HG02623 (cell line): Measurements from ENCODE around the gene OXNAD1.

Experiments used
- ATAC-seq: cut with Tn5 transposase; IDR thresholded peaks from one replicate; pipeline ENCODE4 v1.9.1; 2021; ENCODE audit warnings: moderate library complexity; ENCODE audit not compliant: unreplicated experiment

Gene OXNAD1

DNA sequence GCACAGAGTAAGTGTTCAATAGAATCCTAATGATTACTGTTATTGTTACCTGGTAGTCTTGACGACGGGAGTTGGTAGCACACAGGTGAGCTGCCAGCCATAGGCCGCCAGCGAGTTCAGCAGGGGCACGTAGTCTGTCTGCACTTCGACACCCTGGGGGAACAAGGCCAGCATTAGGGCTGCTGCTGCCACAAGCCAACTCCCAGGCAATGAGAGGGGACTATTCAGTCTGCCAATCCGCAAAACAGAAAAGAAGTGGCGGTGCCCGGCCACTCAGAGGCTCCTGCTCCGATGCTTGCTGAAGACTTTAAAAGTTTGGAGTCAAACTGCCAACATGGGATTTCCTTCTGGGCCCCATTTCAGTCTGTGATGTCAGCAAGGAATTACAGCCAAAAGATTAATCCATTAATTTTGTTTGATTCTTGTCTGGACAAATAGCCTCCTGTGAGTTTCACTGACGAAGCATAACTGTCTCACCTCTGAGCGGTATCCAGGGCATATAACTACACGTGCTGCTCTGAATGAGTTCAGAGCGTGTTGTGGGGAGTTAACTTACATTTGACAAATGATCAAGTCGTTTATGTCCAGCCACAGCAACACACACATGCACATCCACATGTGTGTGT lies 61.8 kb downstream of the OXNAD1 start:
- ATAC-seq, result no peak

DNA sequence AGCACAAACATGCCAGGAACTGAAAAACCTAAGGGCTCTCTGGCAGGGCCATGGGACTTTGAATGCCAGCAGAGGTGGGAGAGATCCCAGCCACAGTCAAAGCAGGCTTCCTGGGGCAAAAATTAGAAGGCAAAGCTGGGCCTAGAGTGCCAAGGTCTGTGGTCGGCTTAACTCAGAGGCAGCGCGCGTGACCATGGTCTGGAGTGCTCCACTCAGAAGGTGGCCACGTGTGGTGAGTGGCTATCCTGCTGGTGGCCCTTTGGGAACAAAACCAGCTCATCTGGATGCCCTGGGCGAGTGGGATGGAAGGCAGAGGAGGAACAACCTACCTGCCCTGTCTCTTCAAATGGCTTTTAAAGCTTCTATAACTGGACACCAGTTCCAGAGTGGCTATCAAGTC lies 63.1 kb downstream of the OXNAD1 start:
- no peak for ATAC-seq

DNA sequence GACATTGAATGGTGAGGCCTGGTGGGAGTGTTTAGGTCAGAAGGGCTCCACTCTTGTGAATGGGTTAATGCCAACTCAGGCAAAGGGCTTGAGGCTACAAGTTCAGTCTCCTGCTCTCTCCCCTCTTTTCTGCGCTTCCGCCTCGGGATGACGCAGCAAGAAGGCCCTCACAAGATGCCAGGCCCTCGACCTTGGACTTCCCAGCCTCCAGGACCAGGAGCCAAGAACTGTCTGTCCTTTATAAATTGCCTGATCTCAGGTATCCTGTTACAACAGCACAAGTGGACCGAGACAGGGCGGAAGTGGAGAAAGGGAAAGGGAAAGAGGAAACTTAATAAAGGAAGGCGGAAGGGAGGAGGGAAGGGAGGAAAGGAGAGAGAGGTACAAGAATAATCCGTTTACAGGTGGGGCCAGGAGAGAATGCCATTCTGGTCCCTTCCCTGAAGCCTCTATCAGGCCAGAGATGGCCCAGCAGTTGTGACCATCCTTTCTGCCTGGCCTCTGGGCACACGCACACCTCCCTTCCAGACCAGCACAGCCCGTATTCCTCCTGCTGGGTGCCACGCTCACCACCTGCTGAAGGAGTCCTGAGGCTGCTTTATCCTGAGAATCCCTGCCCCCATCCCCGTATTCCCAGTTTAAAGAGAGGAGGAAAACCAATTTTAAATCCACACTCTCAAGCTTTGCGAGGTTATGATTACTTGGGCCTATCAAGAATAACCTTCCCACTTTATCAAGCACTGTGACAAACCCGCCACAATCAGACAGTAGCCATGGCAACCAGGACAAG lies 64.2 kb downstream of the OXNAD1 start:
- no peak for ATAC-seq

DNA sequence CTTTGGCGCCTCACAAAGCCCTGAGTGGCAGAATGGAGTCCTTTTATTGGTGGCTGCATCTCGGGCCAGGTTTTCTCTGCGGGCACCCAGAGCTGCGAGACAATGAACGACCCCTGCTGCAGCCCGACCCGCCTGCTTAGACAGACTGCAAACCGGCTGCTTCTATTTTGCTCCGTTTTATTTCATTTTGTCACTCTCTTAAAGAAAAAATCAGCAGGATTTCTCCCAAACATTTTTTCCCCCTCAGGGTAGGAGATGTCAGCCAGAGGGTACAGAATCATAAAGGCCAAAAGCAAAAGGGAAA lies 64.8 kb downstream of the OXNAD1 start:
- ATAC-seq, result no peak

DNA sequence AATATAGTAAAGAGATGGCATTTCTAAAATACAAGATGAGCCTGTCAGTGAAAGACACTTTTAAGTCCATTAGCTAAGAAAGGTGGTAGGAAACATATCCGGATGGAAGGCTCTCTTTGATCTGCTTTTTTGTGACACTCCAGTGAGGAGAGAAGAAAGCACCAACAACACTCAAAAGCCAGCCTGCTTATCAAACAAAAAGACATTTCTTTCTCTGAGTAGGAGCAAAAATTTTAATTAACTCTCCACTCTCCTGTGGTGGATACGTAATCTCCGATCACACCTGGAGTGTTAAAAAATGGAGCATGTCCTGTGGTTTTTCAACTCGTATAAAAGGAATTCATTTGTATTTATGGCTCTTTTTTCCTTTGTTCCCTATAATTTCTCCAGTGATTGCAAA lies 65.3 kb downstream of the OXNAD1 start:
- no peak for ATAC-seq

DNA sequence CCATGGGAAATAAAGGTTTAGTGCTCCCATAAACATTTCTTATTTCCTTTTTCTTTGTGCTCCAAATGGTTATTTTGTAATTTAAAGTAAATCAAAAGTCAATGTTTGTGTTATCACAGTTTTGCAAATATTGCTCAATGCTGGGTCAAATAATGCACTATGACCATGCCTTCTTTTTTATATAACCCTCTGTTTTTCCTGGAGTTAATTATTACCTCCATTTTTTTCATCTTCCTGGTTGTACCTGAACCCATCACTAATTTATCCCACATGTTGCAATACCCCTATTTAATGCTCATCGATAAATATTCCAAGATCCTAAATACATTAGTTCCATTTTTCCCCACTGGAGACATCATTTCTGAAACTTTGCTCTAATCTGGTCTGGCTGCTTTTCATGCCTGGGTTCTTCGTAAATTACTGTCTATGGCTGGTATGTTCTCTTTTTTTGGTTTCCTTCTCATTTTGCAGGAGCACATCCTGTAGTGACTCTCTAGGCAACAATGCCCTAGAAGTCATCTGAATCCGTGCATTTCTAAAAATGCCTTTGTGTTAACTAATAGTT lies 66.4 kb downstream of the OXNAD1 start:
- ATAC-seq, result no peak

DNA sequence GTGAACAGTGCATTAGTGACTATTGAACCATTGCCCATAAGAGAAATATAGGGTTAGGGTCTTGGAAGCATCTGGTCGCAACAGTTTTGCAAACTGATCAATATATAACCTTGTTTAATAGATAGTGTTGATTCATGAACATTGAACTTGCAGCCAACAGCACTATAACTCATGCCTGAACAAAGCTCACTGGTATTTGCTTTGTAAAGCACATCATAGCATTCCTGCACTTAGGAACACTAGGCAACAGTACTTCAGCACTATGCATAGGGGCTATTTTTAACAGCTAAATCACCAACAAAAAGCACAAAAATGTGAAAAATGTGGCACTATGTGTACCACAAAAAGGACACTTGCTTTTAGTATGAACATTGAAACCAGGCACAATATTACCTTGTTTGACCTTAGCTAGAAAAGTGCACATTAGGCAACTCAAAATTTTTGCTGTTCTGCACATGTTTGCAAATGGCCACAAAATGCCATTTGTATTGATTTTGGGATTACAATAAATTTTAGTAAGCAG lies 68.0 kb downstream of the OXNAD1 start:
- no peak for ATAC-seq

DNA sequence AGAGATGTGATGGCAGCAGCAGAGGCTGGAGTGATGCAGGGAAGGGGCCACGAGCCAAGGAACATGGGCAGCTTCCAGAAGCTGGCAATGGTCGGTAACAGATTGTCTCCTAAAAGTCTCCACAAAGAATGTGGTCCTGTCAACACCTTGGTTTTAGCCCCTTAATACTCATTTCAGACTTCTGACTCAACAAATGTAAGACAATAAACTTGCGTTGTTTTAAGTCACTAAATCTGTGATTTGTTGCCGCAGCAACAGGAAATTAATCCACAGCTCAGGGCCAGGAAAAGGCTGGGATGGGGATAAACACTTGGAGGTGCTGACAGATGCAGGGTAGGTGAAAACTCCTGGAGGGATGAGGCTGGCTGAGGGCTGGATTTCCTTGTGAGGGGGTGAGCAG lies 69.9 kb downstream of the OXNAD1 start:
- no peak for ATAC-seq

DNA sequence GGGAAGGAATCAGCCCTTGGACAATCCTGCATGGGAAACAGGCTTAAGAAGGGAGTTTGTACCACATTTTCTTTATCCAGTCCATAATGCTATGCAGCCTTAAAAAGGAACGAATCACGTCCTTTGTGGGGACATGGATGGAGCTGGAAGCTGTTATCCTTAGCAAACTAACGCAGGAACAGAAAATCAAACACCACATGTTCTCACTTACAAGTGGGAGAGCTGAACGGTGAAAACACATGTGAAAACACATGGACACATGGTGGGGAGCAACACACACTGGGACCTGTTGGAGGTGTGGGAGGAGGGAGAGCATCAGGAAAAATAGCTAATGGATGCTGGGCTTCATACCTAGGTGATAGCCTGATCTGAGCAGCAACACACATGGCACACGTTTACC lies 70.3 kb downstream of the OXNAD1 start:
- no peak for ATAC-seq

DNA sequence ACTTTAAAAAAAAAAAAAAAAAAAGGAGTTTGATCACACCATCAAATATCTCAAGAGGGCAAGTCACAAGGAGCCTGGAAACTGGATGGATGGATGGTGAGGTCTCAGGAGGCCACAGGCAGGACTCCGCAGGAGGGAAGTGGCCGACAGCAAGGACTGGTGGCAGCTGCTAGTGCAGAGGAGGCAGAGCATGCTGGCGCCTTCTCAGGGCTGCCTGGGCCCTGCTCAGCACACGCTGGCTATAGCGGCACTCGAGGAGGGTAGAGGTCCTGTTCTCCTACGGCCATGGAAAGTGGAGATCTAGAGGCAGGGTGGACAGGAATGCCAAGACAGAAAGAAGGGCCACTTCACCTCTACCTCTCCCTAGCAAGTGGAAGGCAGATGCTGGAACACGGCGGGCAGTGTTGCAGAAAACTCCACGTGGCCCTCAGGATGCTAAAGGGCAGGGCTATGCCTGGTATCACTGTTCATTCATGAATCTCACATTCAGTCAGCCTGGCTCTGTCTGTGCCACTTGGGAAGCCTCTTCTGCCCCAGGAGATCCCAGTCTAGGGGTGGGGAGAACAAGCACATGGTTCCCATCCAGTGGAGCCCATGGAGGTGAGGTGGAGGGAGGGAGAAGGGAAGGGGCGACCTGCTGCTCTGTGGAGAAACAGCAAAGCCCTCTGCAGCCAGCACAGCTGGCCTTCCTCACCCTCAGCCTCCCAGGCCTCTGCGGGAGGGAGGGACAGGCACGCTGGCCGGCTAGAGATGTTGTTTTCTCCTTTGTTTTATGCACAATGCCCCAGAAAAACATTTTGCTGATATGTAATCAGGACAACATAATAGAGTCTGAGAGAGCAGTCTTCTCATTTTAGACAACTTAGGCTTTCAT lies 71.0 kb downstream of the OXNAD1 start:
- no peak for ATAC-seq

DNA sequence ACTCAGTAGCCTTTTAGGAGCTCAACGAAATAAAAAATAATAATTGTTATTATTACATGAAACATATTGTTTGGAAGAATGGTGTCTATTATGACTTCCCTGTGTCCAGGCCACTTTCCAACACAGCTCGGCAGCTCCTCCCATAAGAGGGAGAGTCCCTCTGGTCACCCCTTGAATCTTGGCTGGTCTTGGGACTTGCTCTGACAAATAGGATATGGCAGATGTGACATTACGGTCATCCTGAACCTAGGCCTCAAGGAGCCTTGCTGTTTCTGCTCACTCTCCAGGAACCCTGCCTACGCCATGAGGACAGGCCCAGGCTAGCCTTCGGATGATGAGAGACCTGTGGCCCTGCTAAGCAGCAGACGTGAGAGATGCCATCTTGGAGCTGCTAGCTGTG lies 71.8 kb downstream of the OXNAD1 start:
- no peak for ATAC-seq

DNA sequence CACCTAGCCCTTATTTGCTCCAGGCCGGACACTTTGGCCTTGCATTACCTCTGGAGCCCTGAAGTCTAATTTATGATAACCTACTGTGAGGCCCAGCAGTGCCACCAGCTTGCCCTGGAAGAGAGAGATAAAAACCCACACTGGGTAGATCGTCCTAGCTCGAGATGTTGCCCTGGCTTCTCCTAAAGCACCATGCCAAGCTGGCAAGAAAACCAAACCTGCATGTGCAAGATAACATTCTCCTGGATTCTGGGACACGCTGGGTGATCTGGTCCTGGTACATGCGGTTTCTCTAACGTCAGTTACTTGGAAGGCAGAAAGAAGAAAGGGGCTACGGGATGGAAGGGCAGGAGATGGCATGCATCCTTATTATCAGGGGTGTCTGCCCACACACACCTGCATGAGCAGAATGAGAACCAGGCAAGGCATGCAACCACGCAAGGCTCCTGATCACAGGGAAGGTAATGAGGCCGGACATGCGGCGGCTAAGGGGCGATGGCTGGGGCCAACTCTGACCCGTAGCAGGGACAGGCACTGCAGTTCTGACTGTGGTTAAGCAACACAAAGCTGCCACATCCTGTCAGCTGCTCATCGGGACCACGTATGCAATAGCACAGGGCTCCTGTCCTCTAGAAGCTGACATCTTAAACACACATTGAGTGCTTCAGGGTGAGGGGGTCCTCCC lies 73.0 kb downstream of the OXNAD1 start:
- peak; percentile 74 for ATAC-seq

DNA sequence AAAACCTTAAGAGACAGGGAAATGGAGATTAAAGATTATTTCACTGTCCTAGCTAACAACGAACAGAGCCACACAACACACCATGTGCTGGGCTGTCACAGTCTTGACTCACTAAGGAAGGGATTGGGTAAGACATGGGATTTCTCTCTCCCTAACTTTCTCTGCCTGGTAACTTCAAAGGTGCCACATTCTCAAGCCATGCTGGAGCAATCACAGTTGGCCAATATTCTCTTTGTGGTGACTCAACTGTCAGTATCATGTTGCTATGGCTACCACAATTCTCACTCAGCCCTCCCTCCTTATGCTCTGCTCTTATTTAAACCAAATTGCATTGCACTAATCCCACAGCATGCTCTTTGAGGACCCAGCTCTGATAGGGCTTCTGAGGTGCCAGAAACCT lies 74.0 kb downstream of the OXNAD1 start:
- no peak for ATAC-seq

DNA sequence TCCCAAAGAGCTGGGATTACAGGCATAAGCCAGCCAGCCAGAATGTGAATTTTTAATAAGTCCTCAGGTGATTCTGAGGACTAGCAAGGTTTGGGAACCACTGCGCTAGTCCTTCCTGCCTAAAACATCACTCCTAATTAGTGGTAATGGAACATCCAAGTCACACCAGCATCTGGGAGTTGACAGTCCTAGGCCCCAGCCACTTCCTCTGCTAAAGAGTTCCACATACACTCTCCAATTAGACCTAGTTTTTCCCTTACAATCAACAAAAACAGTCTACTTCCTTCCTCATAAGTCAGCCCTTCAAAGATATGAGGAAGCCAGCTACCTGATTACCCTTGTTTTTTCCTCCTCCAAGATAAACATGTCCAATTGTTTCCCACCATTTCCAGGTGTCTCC lies 78.1 kb downstream of the OXNAD1 start:
- ATAC-seq, result no peak

DNA sequence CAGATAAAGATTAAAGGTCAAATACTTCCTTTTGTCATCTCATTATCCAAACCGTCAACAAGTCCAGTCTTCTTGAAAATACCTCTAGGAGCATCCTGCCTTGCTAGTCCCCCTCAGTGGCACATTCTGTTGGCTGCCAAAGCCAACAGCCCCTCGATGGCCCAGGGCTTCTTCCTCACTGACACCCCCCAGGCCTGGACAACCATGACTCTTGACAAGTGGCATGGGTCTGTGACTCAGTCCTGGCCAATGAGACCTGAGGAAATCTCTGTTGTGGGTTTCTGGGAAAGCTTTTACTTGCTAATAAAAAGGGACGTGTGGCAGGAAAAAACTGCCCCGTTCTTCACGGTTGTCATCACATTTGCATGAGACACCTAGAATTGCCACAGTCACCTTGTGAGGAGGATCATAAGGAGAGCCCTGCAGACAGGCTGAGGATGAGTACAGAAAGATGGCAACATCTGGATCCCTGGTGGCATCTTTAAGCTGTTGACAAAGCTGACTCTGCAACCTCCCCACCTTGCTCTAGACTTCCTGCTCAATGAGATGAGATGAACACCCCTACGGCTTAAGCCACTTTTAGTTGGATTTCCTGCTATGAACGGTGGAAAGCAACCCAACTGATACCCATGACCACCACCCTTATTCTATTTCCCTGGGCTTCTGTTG lies 81.5 kb downstream of the OXNAD1 start:
- ATAC-seq, result no peak

DNA sequence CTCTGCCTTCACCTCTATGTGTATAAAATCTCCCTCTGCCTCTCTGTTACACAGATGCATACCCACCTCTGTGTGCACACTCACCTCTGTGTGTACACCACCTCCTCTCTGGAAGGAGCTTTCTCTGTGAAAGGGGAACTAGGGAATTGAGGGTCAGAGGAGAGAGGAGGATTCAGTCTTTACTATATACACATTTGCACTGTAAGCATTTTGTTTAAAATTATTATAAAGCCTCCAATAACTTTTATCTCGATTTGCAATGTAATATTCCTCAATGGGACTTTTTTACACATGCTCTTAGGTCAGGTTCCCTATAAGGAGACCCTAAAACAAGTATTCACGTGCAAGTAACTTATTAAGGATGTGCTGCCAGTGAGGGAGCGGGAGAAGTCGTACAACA lies 82.5 kb downstream of the OXNAD1 start:
- ATAC-seq, result no peak

DNA sequence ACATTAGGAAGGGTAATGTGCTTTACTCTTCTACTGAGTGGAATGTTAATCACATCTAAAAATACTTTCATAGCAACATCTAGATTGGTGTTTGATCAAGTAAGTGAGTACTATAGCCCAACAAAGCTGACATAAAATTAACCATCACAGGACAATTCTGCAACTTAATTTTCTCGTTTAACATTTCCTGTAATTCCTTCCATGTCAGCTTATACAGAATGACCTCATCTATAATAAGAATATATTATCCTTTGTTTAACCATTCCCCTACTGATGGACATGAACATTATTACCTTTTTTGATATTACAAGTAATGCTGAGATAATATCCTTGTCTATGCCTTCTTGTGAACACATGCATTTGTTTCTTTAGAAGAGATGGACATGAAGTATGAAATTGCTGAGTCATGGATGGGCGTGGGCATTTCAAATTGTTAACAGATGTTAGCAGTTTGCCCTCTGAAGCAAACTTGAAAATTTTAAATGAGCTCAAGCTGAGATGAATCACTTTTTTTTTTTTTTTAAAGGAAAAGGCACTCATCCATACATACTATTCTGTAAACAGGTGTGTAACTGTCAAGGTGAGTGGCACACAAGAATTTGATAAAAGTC lies 85.1 kb downstream of the OXNAD1 start:
- ATAC-seq, result no peak

DNA sequence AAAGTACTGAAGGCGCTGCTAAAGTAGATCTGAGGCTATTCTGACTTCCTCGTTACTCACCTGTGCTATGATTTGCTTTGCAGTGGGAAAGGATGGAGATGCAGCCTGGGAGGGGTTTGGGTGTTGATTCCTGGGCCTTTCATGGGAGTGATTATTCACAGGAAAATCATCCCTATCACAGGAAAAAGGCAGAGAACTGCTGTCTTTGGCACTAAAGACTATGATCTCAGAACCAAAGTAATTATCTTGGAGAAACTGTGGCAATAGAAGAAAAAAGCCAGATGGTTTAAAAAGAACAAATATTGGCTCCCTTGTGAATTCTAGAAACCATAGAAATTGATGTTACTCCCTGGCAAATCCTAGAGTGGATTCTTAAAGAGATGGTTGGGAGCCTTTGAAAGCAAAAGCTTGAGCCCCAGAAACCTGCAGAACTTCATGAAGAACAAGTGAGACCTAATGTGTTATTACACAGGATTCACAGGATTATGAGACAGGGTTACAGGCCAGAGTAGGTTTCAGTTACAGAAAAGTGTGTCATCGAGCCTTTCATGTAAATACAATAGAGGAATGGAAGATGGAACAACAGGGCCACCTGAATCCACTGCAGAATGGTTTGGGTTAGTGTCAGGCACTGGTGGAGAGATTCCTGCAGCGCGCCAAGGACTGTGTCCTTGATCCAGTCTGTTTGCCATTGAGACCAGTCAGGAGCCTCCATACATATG lies 85.7 kb downstream of the OXNAD1 start:
- ATAC-seq, result no peak

DNA sequence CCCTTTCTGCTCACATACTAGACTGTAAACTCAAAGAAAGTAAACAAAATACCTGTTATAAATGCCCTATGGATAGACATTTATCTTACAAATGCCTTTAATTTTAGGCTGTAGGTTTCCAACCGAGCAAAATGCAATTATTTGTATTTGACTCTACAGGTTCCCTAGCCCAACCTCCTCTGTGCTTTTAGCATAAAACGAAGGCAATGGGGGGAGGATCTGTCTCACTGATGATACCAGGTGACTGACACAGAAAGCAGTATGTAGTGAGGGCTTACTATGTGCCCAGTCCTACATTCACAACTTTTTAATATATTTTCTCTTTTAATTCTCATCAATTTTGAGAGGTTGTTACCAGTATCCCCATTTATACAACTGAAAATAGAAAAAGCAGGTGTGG lies 87.4 kb downstream of the OXNAD1 start:
- ATAC-seq, result no peak
